Testis (tissue), 3 donors: ENCODE results near the gene ZNF71. TPM values are rescaled to one million over a fixed set of nuclear protein-coding genes. Genes with fewer than 3 reads are reported as not detected.
"Not testable (repeated sequence)": the region's sequence is repeated elsewhere in the genome, so short reads cannot be mapped to it uniquely, and the experiment has no call there.

Experiments
- DNase-seq: peaks from one replicate; pipeline ENCODE4 v3.0.0-alpha.2; 2019
- H3K27ac ChIP-seq, 2 donors: fragments of 200-600 bp; sonication (generic); one replicate each; pipeline ENCODE4 v1.5.1; 2019
- H3K27me3 ChIP-seq: fragments of 200-600 bp; sonication (generic); one replicate; pipeline ENCODE4 v1.5.1; 2019
- H3K36me3 ChIP-seq: fragments of 200-600 bp; sonication (generic); one replicate; pipeline ENCODE4 v1.5.1; 2017; ENCODE audit warnings: low read depth; ENCODE audit errors: missing control alignments
- H3K4me1 ChIP-seq: fragments of 200-600 bp; sonication (generic); one replicate; pipeline ENCODE4 v1.5.1; 2019
- H3K4me3 ChIP-seq, 2 donors: fragments of 200-600 bp; sonication (generic); one replicate each; pipeline ENCODE4 v1.5.1; 2017 to 2019
- H3K9me3 ChIP-seq: fragments of 200-600 bp; sonication (generic); one replicate; pipeline ENCODE4 v1.5.1; 2017
- CTCF ChIP-seq, 3 experiments: fragments of 450-650 bp in 2 of 3; fragments of 200-600 bp in 1 of 3; sonication (generic) in 1 of 3; IDR thresholded peaks; one replicate each; pipeline ENCODE4 v1.5.1; 2016 to 2019; ENCODE audit warnings: antibody characterized with exemption in 3 of 3, mild to moderate bottlenecking in 2 of 3, moderate library complexity in 1 of 3
- POLR2A ChIP-seq: fragments of 450-650 bp; IDR thresholded peaks from one replicate; pipeline ENCODE4 v1.6.1; 2017; ENCODE audit warnings: antibody characterized with exemption, mild to moderate bottlenecking, moderate library complexity
- WGBS, 2 donors: methylation state at CpG; one replicate each; pipeline ENCODE4 v1.1.5; 2018; 5-methylcytosine and 5-hydroxymethylcytosine counted together
- intact Hi-C: fragments of 100-400 bp; cut with DNase I; formaldehyde crosslinking; loops from one replicate; pipeline ENCODE4 v1.15.1; 2023; ENCODE audit warnings: low total_unique reads
- polyA plus RNA-seq: library from polyadenylated mRNA; stranded (reverse); fragments of 350-450 nt; fragmentation: Illumina TruSeq; extraction: RNeasy Lipid Tissue Mini Kit (QIAGEN cat#74804); gene quantifications from one replicate; pipeline ENCODE4 v1.2.3, GENCODE V29; 2014; ENCODE audit warnings: low read depth, low replicate concordance; ENCODE audit not compliant: insufficient read depth
- total RNA-seq, 2 donors: library from RNA; depleted of rRNA; stranded (reverse); fragments of >200 nt; gene quantifications; one replicate each; pipeline ENCODE4 v1.2.3, GENCODE V29; 2016

The ZNF71 gene
- total and polyA plus RNA-seq, 3 donors from 2014 or later = 7.2 to 19.6 (median 18.3) TPM

GRCh38 chr19:56668676-56669075 is 73.6 kb downstream of the ZNF71 start:
- TF ChIP-seq POLR2A = no peak
- TF ChIP-seq CTCF (IDR thresholded peaks at IDR 0.05) = no peak
- Histone ChIP-seq H3K9me3 (no peaks in the 10 kb centered on the region), H3K27me3 (no peaks in the 10 kb centered on the region), H3K4me1 (peaks cover 6% of the 10 kb centered on the region), H3K27ac (no peak overlapping the region), H3K4me3 (no peak overlapping the region), H3K36me3 (no peaks in the 10 kb centered on the region)
- WGBS, 2 donors = 74 to 83% methylated on average over 8 to 9 of the region's 9 CpGs
- no peak for DNase-seq
- intact Hi-C loops = no loop called here

- WGBS, 2 donors = 60 to 89% methylated on average over 5 to 17 of the region's 17 CpGs
- Histone ChIP-seq H3K27ac (no peak overlapping the region), H3K36me3 (no peaks in the 10 kb centered on the region), H3K4me1 (peaks cover 6% of the 10 kb centered on the region), H3K27me3 (no peaks in the 10 kb centered on the region), H3K9me3 (no peaks in the 10 kb centered on the region), H3K4me3 (peak overlapping the region in 1 of 2 donors; percentile 68)
- TF ChIP-seq CTCF (IDR thresholded peaks at IDR 0.05) (no peak), POLR2A (no peak)
- intact Hi-C loops = no loop called here
- DNase-seq = no peak
Measured at GRCh38 chr19:56670401-56670960, 75.4 kb downstream of the ZNF71 start.

GRCh38 chr19:56670961-56671612 is 76.0 kb downstream of the ZNF71 start:
- H3K9me3 ChIP-seq = no peaks in the 10 kb centered on the region
- H3K4me3 ChIP-seq = peak overlapping the region; percentile 62 to 68
- intact Hi-C loops = no loop called here
- WGBS, 2 donors = 21% methylated on average over 31 of the region's 35 CpGs; no CpG with 5 or more reads in 1 of the 2 donors
- no peaks in the 10 kb centered on the region for H3K36me3 ChIP-seq
- H3K4me1 ChIP-seq = peaks cover 6% of the 10 kb centered on the region
- H3K27ac ChIP-seq = no peak overlapping the region
- TF ChIP-seq POLR2A = no peak
- TF ChIP-seq CTCF (IDR thresholded peaks at IDR 0.05) = no peak
- no peaks in the 10 kb centered on the region for H3K27me3 ChIP-seq
- DNase-seq = no peak

GRCh38 chr19:56671613-56671994 is 76.5 kb downstream of the ZNF71 start, which contains the start of gene ZNF835:
Gene ZNF835 (minus strand): TSS chr19:56671757. CDS start chr19:56665198, 6,559 bp downstream.
- Histone ChIP-seq H3K27ac (no peak within 1 kb of the TSS), H3K4me3 (peak within 1 kb of the TSS; percentile 62 to 68), H3K9me3 (no peaks in the 10 kb centered on the region), H3K36me3 (no peaks in the 10 kb centered on the region), H3K4me1 (peaks cover 6% of the 10 kb centered on the region), H3K27me3 (no peaks in the 10 kb centered on the region)
- peak; percentile 98 for DNase-seq
- 0% methylated on average over 23 of the region's 32 CpGs; no CpG with 5 or more reads in 1 of the 2 donors for WGBS, 2 donors
- TF ChIP-seq POLR2A (no peak), CTCF (IDR thresholded peaks at IDR 0.05) (peak in 1 of 3 experiments; percentile 28)
- intact Hi-C loops = no loop called here

GRCh38 chr19:56672610-56673009 is 77.5 kb downstream of the ZNF71 start:
- intact Hi-C loops, H3K27me3 ChIP-seq: not testable (repeated sequence)

More at GRCh38 chr19:56672610-56673009, 77.5 kb downstream of the ZNF71 start:
- not testable (repeated sequence) for H3K4me3 ChIP-seq, H3K9me3 ChIP-seq, DNase-seq, H3K36me3 ChIP-seq, H3K4me1 ChIP-seq, H3K27ac ChIP-seq
- 95 to 99% methylated on average over 2 of the region's 2 CpGs for WGBS, 2 donors

Other genes with a start within 250 kb of the ZNF71 start
- 10 to 100 TPM; 11.3 to 12.0 TPM for gene ZNF582, start 201.8 kb upstream of the ZNF71 start, total RNA-seq
- gene ZNF582, start 201.8 kb upstream of the ZNF71 start, polyA plus RNA-seq = 7.2 TPM
- 10 to 100 TPM in 1 of 2 donors, 1 to 10 TPM in 1; 8.6 to 16.2 TPM for gene ZNF583, start 191.0 kb upstream of the ZNF71 start, total RNA-seq
- gene ZNF583, start 191.0 kb upstream of the ZNF71 start, polyA plus RNA-seq = 13.2 TPM
- gene ZNF667, start 118.0 kb upstream of the ZNF71 start, total RNA-seq = 10 to 100 TPM; 12.1 to 16.5 TPM
- gene ZNF667, start 118.0 kb upstream of the ZNF71 start, polyA plus RNA-seq = 7.6 TPM
- gene ZNF471, start 87.4 kb upstream of the ZNF71 start, total RNA-seq = 10 to 100 TPM; 13.1 to 22.8 TPM
- gene ZNF471, start 87.4 kb upstream of the ZNF71 start, polyA plus RNA-seq = 7.0 TPM
- 10 to 100 TPM; 18.3 to 28.0 TPM for gene ZFP28, start 56.4 kb upstream of the ZNF71 start, total RNA-seq
- 12.2 TPM for gene ZFP28, start 56.4 kb upstream of the ZNF71 start, polyA plus RNA-seq
- gene ZNF470, start 27.8 kb upstream of the ZNF71 start, total RNA-seq = 10 to 100 TPM in 1 of 2 donors, 1 to 10 TPM in 1; 8.3 to 11.0 TPM
- gene ZNF470, start 27.8 kb upstream of the ZNF71 start, polyA plus RNA-seq = 4.5 TPM
- under 1 TPM; 0.25 to 0.79 TPM for gene SMIM17, start 47.9 kb downstream of the ZNF71 start, total RNA-seq
- 1.3 TPM for gene SMIM17, start 47.9 kb downstream of the ZNF71 start, polyA plus RNA-seq
- gene ZNF835, start 76.5 kb downstream of the ZNF71 start, total RNA-seq = 1 to 10 TPM; 2.9 to 4.9 TPM
- gene ZNF835, start 76.5 kb downstream of the ZNF71 start, polyA plus RNA-seq = 1.1 TPM
- gene PEG3, start 245.4 kb downstream of the ZNF71 start, total RNA-seq = 100 to 1,000 TPM; 155 to 160 TPM
- 65.9 TPM for gene PEG3, start 245.4 kb downstream of the ZNF71 start, polyA plus RNA-seq
- gene ZIM2, start 245.4 kb downstream of the ZNF71 start, total RNA-seq = 10 to 100 TPM; 12.9 to 18.3 TPM
- 9.7 TPM for gene ZIM2, start 245.4 kb downstream of the ZNF71 start, polyA plus RNA-seq